Measurements from ENCODE around the gene NEDD9.

GRCh38 chr6:11172501-11173327 is 59.8 kb downstream of the NEDD9 start:
- TF ChIP-seq CTCF (IDR thresholded peaks at IDR 0.05) (peak; percentile 93), ZFX (IDR thresholded peaks at IDR 0.05; ENCODE audit: borderline replicate concordance) (no peak)
